IMR-90 (cell line): ENCODE results near the gene KLK11. TPM values are rescaled to one million over a fixed set of nuclear protein-coding genes. Genes with fewer than 3 reads are reported as not detected.

Source experiments
- ATAC-seq: fragments of 200-7000 bp; cut with Tn5 transposase; 2 replicates; pipeline ENCODE4 v1.9.1; 2020; ENCODE audit warnings: low read depth, mild to moderate bottlenecking, moderate library complexity
- BruUV-seq: library from RNA; stranded (reverse); fragments of 400-500 nt; replicated peaks from 2 replicates; lab custom pipeline; 2021; lab: Mats Ljungman, UMichigan
- CTCF ChIA-PET: fragments of 300-600 bp; formaldehyde crosslinking; extraction: SDS; loops from one replicate; lab custom pipeline; 2021; ENCODE audit warnings: antibody characterized with exemption; lab: Yijun Ruan, JAX
- POLR2A ChIA-PET: fragments of 300-600 bp; sonication (Branson Sonifier 250); formaldehyde crosslinking; loops from one replicate; lab custom pipeline; 2022; ENCODE audit warnings: antibody characterized with exemption; ENCODE audit not compliant: unreplicated experiment; lab: Charles Lee
- DNase-seq: peaks from one replicate; pipeline ENCODE4 v3.0.0; 2013
- H2AFZ ChIP-seq: replicated peaks from 2 replicates; pipeline ENCODE3; 2013; ENCODE audit warnings: low read length, mild to moderate bottlenecking; ENCODE audit not compliant: poor library complexity
- H2AK5ac ChIP-seq: 2 replicates; pipeline ENCODE4 v1.6.1; 2013; ENCODE audit warnings: low read depth, low read length, inconsistent platforms
- H2AK9ac ChIP-seq: replicated peaks from 2 replicates; pipeline ENCODE3; 2013; ENCODE audit warnings: mild to moderate bottlenecking, low read depth, low read length, moderate library complexity; ENCODE audit not compliant: poor library complexity
- H2BK120ac ChIP-seq: 2 replicates; pipeline ENCODE4 v1.6.1; 2013; ENCODE audit warnings: low read depth, low read length, inconsistent platforms
- H2BK15ac ChIP-seq: 3 replicates; pipeline ENCODE4 v1.6.1; 2013; ENCODE audit warnings: low read depth, low read length, inconsistent platforms
- H2BK20ac ChIP-seq: 2 replicates; pipeline ENCODE4 v1.6.1; 2013; ENCODE audit warnings: low read depth, mild to moderate bottlenecking, inconsistent platforms, low read length, moderate library complexity
- H2BK5ac ChIP-seq: 2 replicates; pipeline ENCODE4 v1.6.1; 2013; ENCODE audit warnings: mild to moderate bottlenecking, low read depth, low read length, inconsistent platforms; ENCODE audit not compliant: poor library complexity, severe bottlenecking
- H3K14ac ChIP-seq: replicated peaks from 2 replicates; pipeline ENCODE4 v1.6.1; 2013; ENCODE audit warnings: low read depth, low read length, inconsistent platforms
- H3K18ac ChIP-seq: 2 replicates; pipeline ENCODE4 v1.6.1; 2013; ENCODE audit warnings: low read depth, low read length, control low read depth
- H3K23ac ChIP-seq: 2 replicates; pipeline ENCODE4 v1.6.1; 2013; ENCODE audit warnings: low read depth, low read length, inconsistent platforms
- H3K27ac ChIP-seq: 2 replicates; pipeline ENCODE4 v1.5.1; 2013; ENCODE audit warnings: mild to moderate bottlenecking, control low read depth, low read length; ENCODE audit not compliant: insufficient read depth
- H3K27me3 ChIP-seq: 2 replicates; pipeline ENCODE4 v1.6.1; 2013; ENCODE audit warnings: low read length; ENCODE audit not compliant: control insufficient read depth, insufficient read depth
- H3K36me3 ChIP-seq: 2 replicates; pipeline ENCODE4 v1.6.1; 2013; ENCODE audit warnings: low read length, mixed read lengths; ENCODE audit not compliant: control insufficient read depth, insufficient read depth
- H3K4ac ChIP-seq: 2 replicates; pipeline ENCODE4 v1.6.1; 2013; ENCODE audit warnings: low read depth, low read length, inconsistent platforms
- H3K4me1 ChIP-seq: 2 replicates; pipeline ENCODE4 v1.6.1; 2013; ENCODE audit warnings: low read length, mixed read lengths; ENCODE audit not compliant: control insufficient read depth, insufficient read depth
- H3K4me2 ChIP-seq: 2 replicates; pipeline ENCODE4 v1.6.1; 2013; ENCODE audit warnings: low read depth, mild to moderate bottlenecking, control low read depth, low read length, moderate library complexity
- H3K4me3 ChIP-seq: 2 replicates; pipeline ENCODE4 v1.5.1; 2013; ENCODE audit warnings: low read depth, mild to moderate bottlenecking, control low read depth, low read length, moderate library complexity; ENCODE audit not compliant: insufficient read depth
- H3K56ac ChIP-seq: 2 replicates; pipeline ENCODE4 v1.6.1; 2013; ENCODE audit warnings: low read length, inconsistent platforms; ENCODE audit not compliant: insufficient read depth; ENCODE audit errors: extremely low read depth
- H3K79me1 ChIP-seq, 2 experiments: 2 replicates each; pipeline ENCODE4 v1.6.1; 2013; ENCODE audit warnings: low read length in 2 of 2, inconsistent platforms in 1 of 2, low read depth in 1 of 2
- H3K9ac ChIP-seq: 2 replicates; pipeline ENCODE4 v1.6.1; 2013; ENCODE audit warnings: low read depth, low read length, control low read depth
- H3K9me1 ChIP-seq: 2 replicates; pipeline ENCODE4 v1.6.1; 2013; ENCODE audit warnings: low read length, inconsistent platforms; ENCODE audit not compliant: insufficient read depth
- H3K9me3 ChIP-seq: 2 replicates; pipeline ENCODE4 v1.6.1; 2013; ENCODE audit warnings: low read length; ENCODE audit not compliant: control insufficient read depth, insufficient read depth
- H4K20me1 ChIP-seq: 2 replicates; pipeline ENCODE4 v1.6.1; 2013; ENCODE audit warnings: low read length, inconsistent platforms; ENCODE audit not compliant: insufficient read depth
- H4K5ac ChIP-seq: 2 replicates; pipeline ENCODE4 v1.6.1; 2013; ENCODE audit warnings: mild to moderate bottlenecking, low read depth, low read length, control low read depth
- H4K8ac ChIP-seq, 2 experiments: 2 replicates each; pipeline ENCODE4 v1.6.1; 2013; ENCODE audit warnings: low read depth in 2 of 2, low read length in 2 of 2, control low read depth in 1 of 2, inconsistent platforms in 1 of 2
- H4K91ac ChIP-seq: 2 replicates; pipeline ENCODE4 v1.6.1; 2013; ENCODE audit warnings: low read depth, low read length, inconsistent platforms; ENCODE audit not compliant: insufficient read depth
- BHLHE40 ChIP-seq: fragments of 150-350 bp; IDR thresholded peaks from 2 replicates; pipeline ENCODE4 v1.6.1; 2016; ENCODE audit warnings: mild to moderate bottlenecking, low read depth, low read length
- CEBPB ChIP-seq: IDR thresholded peaks from 2 replicates; pipeline ENCODE4 v1.6.1; 2012; ENCODE audit warnings: low read depth, low read length, improper control_type of control experiment
- CHD1 ChIP-seq: IDR thresholded peaks from 2 replicates; pipeline ENCODE4 v1.6.1; 2012; ENCODE audit warnings: low read depth, low read length, improper control_type of control experiment
- FOS ChIP-seq: fragments of 150-350 bp; IDR thresholded peaks from 2 replicates; pipeline ENCODE4 v1.6.1; 2016; ENCODE audit warnings: low read depth, low read length
- MAFK ChIP-seq: IDR thresholded peaks from 2 replicates; pipeline ENCODE4 v1.6.1; 2012; ENCODE audit warnings: low read depth, low read length, improper control_type of control experiment
- MAZ ChIP-seq: IDR thresholded peaks from 2 replicates; pipeline ENCODE4 v1.6.1; 2012; ENCODE audit warnings: low read depth, mild to moderate bottlenecking, low read length, improper control_type of control experiment, moderate library complexity, borderline replicate concordance
- MXI1 ChIP-seq: IDR thresholded peaks from 2 replicates; pipeline ENCODE4 v1.6.1; 2012; ENCODE audit warnings: low read depth, mild to moderate bottlenecking, low read length, moderate library complexity, borderline replicate concordance
- NFE2L2 ChIP-seq: fragments of 150-350 bp; IDR thresholded peaks from 2 replicates; pipeline ENCODE4 v1.6.1; 2016; ENCODE audit warnings: low read depth, mild to moderate bottlenecking, low read length
- POLR2A ChIP-seq: IDR thresholded peaks from 2 replicates; pipeline ENCODE4 v1.6.1; 2012; ENCODE audit warnings: mild to moderate bottlenecking, low read depth, low read length
- RAD21 ChIP-seq: IDR thresholded peaks from 2 replicates; pipeline ENCODE4 v1.6.1; 2012; ENCODE audit warnings: low read length, improper control_type of control experiment
- RCOR1 ChIP-seq: IDR thresholded peaks from 2 replicates; pipeline ENCODE4 v1.6.1; 2012; ENCODE audit warnings: mild to moderate bottlenecking, low read length, improper control_type of control experiment; ENCODE audit not compliant: insufficient replicate concordance
- RFX5 ChIP-seq: IDR thresholded peaks from 2 replicates; pipeline ENCODE4 v1.8.0; 2012; ENCODE audit warnings: low read depth, mild to moderate bottlenecking, low read length, moderate library complexity
- SMC3 ChIP-seq: fragments of 150-350 bp; IDR thresholded peaks from 2 replicates; pipeline ENCODE4 v1.6.1; 2016; ENCODE audit warnings: low read depth, mild to moderate bottlenecking, antibody characterized with exemption, low read length, moderate library complexity
- WGBS, 2 experiments: methylation state at CpG; one replicate each; pipeline versions ENCODE4 v1.1.5 to v1.1.7; 2013; ENCODE audit warnings: missing lambda C conversion rate in 2 of 2; ENCODE audit not compliant: insufficient read length in 1 of 2; ENCODE audit errors: extremely low coverage in 2 of 2; 5-methylcytosine and 5-hydroxymethylcytosine counted together
- dilution Hi-C: fragments of 300-500 bp; cut with HindIII; formaldehyde crosslinking; loops from one replicate; pipeline ENCODE4 v1.14.3; 2018; ENCODE audit warnings: low sequenced_read_pairs; ENCODE audit not compliant: unreplicated experiment
- in situ Hi-C: fragments of 300-500 bp; cut with MboI; formaldehyde crosslinking; loops from 3 replicates; pipeline ENCODE4 v1.14.3; 2019; ENCODE audit warnings: low sequenced_read_pairs, inconsistent platforms, mixed read lengths
- intact Hi-C: fragments of 100-400 bp; cut with micrococcal nuclease; formaldehyde crosslinking; loops from 2 replicates; pipeline ENCODE4 v1.10.0; 2022
- polyA plus RNA-seq, 3 experiments: library from polyadenylated mRNA; depleted of rRNA; stranded (reverse); fragments of >200 nt; gene quantifications; 2 replicates each; pipeline ENCODE4 v1.2.3, GENCODE V29; 2012; ENCODE audit warnings: low replicate concordance in 1 of 3
- total RNA-seq: library from RNA; depleted of rRNA; stranded (reverse); fragments of >200 nt; gene quantifications from 2 replicates; pipeline ENCODE4 v1.2.3, GENCODE V29; 2012
- TF ChIP-seq, protein P1 (sequence below): fragments of 150-350 bp; IDR thresholded peaks from 2 replicates; pipeline ENCODE4 v1.6.1; 2016; ENCODE audit warnings: low read depth, mild to moderate bottlenecking, low read length, moderate library complexity, borderline replicate concordance
- TF ChIP-seq, protein P2 (sequence below): conservative IDR thresholded peaks from 2 replicates; pipeline ENCODE4 v1.5.1; 2012; ENCODE audit warnings: mild to moderate bottlenecking, low read depth, low read length, improper control_type of control experiment
- TF ChIP-seq, protein P3 (sequence below): fragments of 150-350 bp; IDR thresholded peaks from 2 replicates; pipeline ENCODE4 v1.6.1; 2017; ENCODE audit warnings: mild to moderate bottlenecking, antibody characterized with exemption, low read length, low read depth

The KLK11 gene
- total and polyA plus RNA-seq, 2 of the 4 experiments (the other 2 are of a cell fraction), result not detected

DNA sequence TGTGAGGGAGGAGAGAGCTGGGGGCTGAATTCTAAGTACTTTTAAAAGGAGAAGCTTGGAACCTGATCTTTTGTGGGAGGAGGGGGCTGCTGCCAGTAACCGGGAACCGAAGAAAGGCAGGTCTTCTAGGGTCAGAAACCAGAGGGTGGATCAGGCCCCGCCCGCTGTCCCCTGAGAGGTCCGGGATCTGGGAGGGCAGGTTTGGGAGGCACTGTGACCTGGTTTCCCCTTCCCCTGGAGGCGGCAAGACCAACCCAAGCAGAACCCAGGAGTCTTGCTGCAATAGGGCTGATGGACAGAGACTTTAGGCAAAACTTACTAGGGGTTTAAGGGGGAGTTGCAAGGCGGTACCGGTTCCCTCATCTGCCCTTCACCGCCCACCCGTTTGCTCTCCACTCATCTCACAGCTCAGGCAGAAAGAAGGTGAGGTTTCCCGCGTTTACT lies 24.3 kb downstream of the KLK11 start:
- Histone ChIP-seq H3K4me1 (no peaks in the 10 kb centered on the region), H3K56ac (no peak overlapping the region), H2BK20ac (no peak overlapping the region), H4K91ac (no peak overlapping the region), H2BK15ac (no peak overlapping the region), H3K23ac (no peak overlapping the region), H4K20me1 (no peaks in the 10 kb centered on the region; the same call in 1 of the 2 replicates), H2BK120ac (no peak overlapping the region), H3K79me1 (no peaks in the 10 kb centered on the region), H4K5ac (no peak overlapping the region), H2AK5ac (no peak overlapping the region), H4K8ac (no peak overlapping the region), H3K18ac (no peak overlapping the region), H3K9me3 (peaks cover 14% of the 10 kb centered on the region), H3K27ac (no peak overlapping the region), H3K27me3 (no peaks in the 10 kb centered on the region), H2AFZ (no peak overlapping the region), H3K4me3 (no peak overlapping the region), H3K9ac (no peak overlapping the region), H3K14ac (no peak overlapping the region), H3K9me1 (no peaks in the 10 kb centered on the region), H3K4ac (no peak overlapping the region), H3K36me3 (no peaks in the 10 kb centered on the region), H3K4me2 (no peak overlapping the region), H2AK9ac (no peak overlapping the region), H2BK5ac (no peak overlapping the region)
- ChIA-PET POLR2A (no interaction called here), CTCF (no interaction called here)
- in situ Hi-C loops (no loop called here), intact Hi-C loops (no loop called here), dilution Hi-C loops (no loop called here)
- WGBS, 2 experiments, result 18% methylated on average over 2 of the region's 12 CpGs; no CpG with 5 or more reads in 1 of the 2 experiments
- no peak for ATAC-seq
- no TSS peak for BruUV-seq
- no peak for DNase-seq
- TF ChIP-seq MXI1 (no peak), BHLHE40 (no peak), RCOR1 (no peak), MAZ (no peak), RFX5 (no peak), SMC3 (no peak), CEBPB (no peak), POLR2A (no peak), FOS (no peak), CHD1 (no peak), MAFK (no peak), NFE2L2 (no peak), RAD21 (no peak)
- TF ChIP-seq, protein P1, sequence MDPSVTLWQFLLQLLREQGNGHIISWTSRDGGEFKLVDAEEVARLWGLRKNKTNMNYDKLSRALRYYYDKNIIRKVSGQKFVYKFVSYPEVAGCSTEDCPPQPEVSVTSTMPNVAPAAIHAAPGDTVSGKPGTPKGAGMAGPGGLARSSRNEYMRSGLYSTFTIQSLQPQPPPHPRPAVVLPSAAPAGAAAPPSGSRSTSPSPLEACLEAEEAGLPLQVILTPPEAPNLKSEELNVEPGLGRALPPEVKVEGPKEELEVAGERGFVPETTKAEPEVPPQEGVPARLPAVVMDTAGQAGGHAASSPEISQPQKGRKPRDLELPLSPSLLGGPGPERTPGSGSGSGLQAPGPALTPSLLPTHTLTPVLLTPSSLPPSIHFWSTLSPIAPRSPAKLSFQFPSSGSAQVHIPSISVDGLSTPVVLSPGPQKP, result no peak
- TF ChIP-seq, protein P2, sequence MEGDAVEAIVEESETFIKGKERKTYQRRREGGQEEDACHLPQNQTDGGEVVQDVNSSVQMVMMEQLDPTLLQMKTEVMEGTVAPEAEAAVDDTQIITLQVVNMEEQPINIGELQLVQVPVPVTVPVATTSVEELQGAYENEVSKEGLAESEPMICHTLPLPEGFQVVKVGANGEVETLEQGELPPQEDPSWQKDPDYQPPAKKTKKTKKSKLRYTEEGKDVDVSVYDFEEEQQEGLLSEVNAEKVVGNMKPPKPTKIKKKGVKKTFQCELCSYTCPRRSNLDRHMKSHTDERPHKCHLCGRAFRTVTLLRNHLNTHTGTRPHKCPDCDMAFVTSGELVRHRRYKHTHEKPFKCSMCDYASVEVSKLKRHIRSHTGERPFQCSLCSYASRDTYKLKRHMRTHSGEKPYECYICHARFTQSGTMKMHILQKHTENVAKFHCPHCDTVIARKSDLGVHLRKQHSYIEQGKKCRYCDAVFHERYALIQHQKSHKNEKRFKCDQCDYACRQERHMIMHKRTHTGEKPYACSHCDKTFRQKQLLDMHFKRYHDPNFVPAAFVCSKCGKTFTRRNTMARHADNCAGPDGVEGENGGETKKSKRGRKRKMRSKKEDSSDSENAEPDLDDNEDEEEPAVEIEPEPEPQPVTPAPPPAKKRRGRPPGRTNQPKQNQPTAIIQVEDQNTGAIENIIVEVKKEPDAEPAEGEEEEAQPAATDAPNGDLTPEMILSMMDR, result no peak
- TF ChIP-seq, protein P3, sequence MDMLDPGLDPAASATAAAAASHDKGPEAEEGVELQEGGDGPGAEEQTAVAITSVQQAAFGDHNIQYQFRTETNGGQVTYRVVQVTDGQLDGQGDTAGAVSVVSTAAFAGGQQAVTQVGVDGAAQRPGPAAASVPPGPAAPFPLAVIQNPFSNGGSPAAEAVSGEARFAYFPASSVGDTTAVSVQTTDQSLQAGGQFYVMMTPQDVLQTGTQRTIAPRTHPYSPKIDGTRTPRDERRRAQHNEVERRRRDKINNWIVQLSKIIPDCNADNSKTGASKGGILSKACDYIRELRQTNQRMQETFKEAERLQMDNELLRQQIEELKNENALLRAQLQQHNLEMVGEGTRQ, result no peak
